ENCODE results near the gene FNDC5.
"Not testable (repeated sequence)": the region's sequence is repeated elsewhere in the genome, so short reads cannot be mapped to it uniquely, and the experiment has no call there.

FNDC5 gene

GRCh38 chr1:32870615-32871363 lies at the start of gene FNDC5:
Gene FNDC5, minus strand, starts transcription at chr1:32870912.
- DNase-seq = peak; percentile 34

DNA sequence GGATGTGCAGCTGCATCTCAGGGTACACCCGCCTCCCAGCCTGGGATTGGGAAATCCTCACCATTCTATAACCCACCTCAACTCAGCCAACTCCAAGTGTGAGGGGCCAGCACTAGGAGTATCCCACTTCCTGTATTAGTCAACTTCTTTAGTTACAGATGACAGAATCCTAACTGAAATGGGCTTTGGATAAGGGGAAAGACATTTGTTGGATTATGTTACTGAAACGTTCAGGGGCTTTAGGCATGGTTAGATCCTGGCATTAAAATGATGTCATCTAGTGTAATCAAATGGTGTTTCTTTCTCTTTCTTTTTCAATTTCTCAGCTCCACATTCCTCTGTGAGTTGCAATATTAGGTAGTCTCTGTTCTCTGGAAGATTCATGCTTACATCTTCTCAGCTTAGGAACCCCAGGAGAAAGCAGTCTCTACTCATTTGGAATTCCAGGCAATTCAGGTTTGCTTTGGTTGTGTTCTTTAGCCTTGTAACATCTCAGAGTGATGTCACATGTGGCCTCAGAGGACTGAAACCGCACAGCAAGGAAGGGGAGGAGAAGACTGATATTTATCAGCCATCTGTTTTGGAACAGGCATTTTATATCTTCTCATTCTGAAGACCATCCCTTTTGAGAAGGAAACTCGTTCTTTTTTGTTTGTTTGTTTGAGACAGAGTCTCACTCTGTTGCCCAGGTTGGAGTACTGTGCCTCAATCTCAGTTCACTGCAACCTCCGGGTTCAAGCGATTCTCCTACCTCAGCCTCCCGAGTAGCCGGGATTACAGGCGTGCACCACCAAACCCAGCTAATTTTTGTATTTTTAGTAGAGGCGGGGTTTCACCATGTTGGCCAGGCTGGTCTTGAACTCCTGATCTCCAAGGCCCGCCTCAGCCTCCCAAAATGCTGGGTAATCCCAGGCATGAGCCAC lies 49.4 kb upstream of the FNDC5 start:
- DNase-seq = peak; percentile 79

DNA sequence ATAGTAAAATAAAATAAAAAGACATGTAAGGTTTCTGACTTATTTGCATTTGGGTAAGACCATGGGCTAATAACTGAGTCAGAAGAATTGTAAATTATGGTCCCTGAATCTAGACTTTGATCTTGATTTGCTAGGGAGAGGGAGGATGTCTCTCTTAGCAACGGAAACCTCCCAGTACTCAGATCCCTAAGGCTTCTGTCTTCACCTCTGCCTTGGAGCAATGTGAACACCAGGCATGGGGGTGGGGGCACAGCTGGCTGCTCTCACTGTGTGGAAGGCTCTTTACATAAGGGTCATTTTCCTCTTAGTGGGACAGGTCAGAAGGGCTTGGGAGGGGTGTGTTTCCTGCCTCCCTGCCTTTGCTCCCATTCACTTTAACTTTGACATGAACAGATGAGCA lies 47.5 kb upstream of the FNDC5 start:
- DNase-seq = no peak

- no peak for DNase-seq
These were observed 46.8 kb upstream of the FNDC5 start for GRCh38 chr1:32917521-32917920.

DNA sequence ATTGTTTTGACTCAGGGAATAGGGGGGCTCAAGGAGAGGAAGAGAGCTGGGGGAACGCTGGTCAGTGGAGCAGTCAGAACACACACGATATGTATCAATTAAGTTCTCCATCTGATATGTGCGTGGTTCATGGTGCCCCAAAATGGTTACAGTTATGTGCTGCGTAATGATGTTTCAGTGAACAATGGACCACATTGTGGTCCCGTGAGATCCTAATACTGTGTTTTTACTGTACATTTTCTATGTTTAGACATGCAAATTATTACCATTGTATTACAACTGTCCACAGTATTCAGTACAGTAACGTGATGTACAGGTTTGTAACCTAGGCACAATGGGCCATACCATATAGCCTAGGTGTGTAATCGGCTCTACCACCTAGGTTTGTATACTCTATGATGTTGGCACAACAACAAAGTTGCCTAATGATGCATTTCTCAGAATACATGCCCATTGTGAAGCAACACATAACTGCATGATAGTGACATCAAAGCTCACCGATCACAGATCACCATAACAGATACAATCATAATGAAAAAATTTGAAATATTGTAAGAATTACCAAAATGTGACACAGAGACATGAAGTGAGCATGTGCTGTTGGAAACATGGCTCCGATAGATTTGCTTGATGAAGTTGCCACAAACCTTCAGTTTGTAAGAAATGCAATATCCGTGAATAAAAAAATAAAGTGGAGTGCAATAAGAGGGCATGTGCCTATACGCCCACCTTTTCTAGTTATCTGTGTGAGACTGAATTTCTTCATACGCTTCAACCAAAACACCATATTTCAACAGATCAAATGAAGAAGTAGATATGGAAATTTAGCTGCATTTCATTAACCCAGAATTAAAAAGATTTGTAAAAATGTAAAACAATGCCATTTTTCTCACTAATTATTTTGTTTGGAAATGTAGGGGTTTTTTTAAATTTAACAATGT lies 45.3 kb upstream of the FNDC5 start:
- DNase-seq = peak; percentile 27

- DNase-seq = no peak
These were observed 39.6 kb upstream of the FNDC5 start for GRCh38 chr1:32910319-32910718.

- peak; percentile 55 for DNase-seq
These were observed 36.7 kb upstream of the FNDC5 start for GRCh38 chr1:32907435-32907834.

DNA sequence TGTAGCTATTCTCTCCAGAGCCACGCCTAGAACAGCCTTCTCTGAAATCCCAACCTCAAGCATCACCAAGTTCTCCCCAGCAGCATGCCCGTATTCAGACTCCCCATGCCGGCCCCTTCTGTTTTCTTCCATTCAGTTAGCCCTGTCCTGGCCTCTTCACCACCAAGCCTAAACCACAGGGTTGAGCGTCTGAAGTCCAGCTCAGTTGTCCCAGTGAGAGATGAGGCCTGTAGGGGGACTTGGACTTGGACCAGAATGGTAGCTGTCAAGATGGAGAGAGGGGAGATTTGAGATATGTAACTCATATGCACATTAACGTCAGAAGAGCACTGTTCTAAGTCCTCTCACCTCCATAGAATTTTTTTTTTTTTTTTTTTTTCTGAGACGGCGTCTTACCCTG lies 35.9 kb upstream of the FNDC5 start:
- no peak for DNase-seq

DNA sequence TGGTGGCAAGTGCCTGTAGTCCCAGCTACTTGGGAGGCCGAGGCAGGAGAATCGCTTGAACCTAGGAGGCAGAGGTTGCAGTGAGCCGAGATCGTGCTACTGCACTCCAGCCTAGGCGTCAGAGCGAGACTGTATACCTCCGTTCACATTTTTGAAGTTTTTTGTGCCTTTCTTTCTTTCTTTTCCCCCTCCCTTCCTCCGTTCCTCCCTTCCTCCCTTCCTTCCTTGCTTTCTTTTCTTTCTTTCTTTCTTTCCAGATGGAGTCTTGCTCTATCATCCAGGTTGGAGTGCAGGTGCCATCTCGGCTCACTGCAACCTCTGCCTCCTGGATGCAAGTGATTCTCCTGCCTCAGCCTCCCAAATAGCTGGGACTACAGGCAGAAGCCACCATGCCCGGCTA lies 34.9 kb upstream of the FNDC5 start:
- DNase-seq = not testable (repeated sequence)

DNA sequence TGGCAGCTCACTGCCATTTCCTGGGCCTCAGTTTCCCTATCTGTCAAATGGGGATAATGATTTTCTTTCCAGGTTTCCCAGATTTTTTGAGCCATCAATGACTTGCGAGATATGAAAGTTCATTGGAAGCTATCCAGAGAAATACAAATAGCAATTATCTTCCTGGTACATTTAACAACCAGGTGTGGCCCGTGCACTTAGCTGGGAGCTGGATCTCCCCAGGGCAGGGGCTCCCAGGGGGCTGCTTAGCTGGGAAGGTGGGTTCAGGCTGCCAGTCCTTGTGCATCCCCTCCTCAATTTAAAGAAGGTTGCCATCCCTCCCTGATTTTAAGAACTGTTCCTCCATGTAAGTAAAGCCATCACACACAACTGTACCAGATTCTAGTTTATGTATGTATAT lies 34.1 kb upstream of the FNDC5 start:
- no peak for DNase-seq

DNA sequence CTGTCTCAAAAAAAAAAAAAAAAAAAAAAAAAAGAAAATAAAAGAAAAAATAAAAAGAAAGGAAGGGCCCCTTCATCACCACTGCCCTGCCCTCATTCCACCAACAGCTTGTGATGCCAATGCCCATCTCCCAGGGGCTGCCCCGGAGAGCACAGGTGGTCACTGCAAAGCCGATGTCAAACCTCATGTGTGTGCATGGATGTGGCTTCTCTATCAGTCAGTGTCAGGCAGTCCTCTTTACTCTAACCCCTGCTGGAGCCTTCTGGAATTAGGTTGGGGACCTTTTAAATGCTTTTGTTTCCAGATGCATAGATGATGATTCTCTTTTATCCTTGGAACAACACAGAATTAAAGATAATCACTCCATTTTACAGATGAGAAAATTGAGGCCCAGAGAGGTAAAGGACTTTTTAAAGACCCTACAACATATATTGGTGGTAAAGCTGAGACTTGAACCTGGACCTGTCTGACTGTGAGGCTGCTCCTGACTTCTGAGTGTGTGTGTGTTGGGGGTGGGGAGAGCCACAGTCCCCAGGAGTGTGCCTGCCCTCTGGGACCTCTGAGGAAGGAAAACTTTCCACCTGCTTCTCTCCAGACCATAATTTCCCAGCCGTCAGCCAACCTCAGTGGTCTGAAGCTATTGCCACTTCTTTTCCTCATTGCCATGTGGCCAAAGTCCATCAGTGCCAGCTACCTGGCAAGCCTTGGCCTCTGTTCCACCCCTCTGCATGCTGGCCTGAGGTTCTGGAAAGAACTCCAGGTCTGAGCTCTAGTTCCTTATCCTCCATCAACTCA lies 33.5 kb upstream of the FNDC5 start:
- no peak for DNase-seq

DNA sequence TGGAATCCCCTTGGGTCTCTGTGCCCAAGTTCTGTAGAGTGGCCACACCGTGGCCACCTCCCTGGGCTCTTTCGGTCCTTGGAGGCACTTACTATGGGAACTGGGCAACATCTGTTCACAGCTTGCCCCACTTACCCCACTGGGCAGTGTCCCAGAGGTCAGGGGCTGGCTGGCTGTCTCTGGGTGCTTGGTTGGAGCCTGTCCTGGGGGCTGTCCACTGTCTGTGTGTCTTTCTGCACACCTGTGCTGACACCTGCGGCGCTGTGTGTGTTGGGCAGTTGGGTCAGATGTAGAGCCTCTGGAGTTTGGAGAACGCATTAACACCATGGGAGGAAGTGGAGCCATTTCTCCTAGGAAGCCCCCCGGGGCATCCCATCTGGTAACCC lies 31.8 kb upstream of the FNDC5 start:
- no peak for DNase-seq

DNA sequence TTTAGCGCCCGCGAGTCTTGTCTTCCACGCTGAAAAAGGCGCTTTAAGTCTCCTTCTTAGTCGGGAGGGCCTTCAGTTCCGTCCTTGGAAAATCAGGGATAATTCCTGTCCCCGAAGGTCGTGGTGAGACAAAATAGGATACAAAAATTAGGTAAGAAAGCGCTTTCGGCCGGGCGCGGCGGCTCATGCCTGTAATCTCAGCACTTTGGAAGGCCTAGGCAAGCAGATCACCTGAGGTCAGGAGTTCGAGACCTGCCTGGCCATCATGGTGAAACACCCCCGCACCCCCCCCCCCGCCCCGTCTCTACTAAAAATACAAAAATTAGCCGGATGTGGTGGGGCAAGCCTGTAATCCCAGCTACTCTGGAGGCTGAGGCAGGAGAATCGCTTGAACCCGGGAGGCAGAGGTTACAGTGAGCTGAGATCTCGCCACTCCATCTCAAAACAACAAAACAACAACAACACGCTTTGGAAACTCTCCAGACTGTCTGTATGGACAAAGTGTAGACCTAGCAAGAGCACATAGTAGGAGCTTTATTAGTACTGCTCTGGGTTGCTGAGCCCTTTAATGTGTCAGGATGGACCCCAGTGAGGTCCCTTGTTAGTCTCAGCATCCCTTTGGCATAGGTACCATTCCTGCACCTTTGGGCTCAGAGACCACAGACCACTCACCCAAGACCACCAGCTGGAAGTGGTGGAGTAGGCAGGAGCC lies 31.3 kb upstream of the FNDC5 start:
- DNase-seq = no peak

- peak; percentile 19 for DNase-seq
These were observed 30.5 kb upstream of the FNDC5 start, which contains the start of gene TMEM54 for GRCh38 chr1:32900956-32901822. Gene TMEM54, minus strand, starts transcription at chr1:32901389. Its CDS starts 151 bp downstream, at chr1:32901238.

GRCh38 chr1:32900371-32900955 lies 29.8 kb upstream of the FNDC5 start:
- no peak for DNase-seq

GRCh38 chr1:32899586-32900296 lies 29.0 kb upstream of the FNDC5 start:
- no peak for DNase-seq

GRCh38 chr1:32898958-32899357 lies 28.2 kb upstream of the FNDC5 start:
- no peak for DNase-seq

GRCh38 chr1:32898056-32898455 lies 27.3 kb upstream of the FNDC5 start:
- no peak for DNase-seq
